ENCODE measurements around the gene SPTB. TPM values are rescaled to one million over a fixed set of nuclear protein-coding genes. Genes with fewer than 3 reads are reported as not detected.

SPTB gene
- total and polyA plus RNA-seq, 9 of the 15 experiments (the other 6 are each of a cell fraction or from before 2014, with no cell fraction given): 0.21 to 45.9 (median 11.7) TPM

DNA sequence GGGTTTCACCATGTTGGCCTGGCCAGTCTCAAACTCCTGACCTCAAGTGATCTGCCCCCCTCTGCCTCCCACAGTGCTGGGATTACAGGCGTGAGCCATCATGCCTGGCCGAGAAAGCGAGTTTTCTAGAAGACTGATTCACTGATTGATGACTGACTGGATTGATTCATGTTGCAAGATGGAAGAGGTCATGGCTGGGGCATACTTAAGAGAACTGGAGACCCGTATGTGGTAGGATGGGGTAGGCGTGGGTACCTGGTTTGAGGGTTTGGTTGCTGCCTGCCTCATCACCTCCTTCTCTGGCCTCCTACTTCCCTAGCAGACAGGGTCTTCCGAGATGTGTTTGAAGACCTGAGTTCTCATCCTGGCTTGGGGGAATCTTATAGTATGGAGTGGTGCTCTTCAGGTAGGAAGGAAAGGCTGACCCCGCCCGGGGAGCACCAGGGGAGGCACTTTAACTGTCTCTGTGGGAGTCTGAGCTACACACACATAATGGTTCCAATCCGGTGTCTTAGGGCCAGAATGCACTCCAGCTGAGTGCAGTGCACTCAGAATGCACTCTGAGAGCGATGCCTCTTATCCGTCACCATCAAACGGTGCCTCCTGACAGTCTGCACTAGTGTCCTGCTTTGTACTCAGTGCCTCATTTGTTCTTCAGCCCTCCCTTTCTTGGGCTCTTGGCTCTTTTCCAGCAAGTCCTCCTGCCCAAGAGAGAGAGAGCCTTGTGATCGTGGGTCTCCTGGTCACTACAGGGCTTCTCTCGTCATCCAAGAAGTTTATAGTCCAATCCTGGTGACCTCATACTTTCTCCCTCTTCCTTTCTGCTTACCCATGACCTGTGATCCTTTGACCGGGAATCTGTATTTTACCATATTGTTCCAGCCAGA, 155.8 kb downstream of the SPTB start:
- H3K4me1 ChIP-seq (replicated peaks in 1 of 2; ENCODE audit: control insufficient read depth in 2 of 2, insufficient read depth in 2 of 2, low read length in 2 of 2): no peaks in the 10 kb centered on the region; a peak in 1 of 5 replicates
- no peak overlapping the region for H3K4me2 ChIP-seq (ENCODE audit: insufficient read depth, low read length)
- in situ Hi-C loops (cut with MboI): no loop called here
- ChIA-PET POLR2A (interaction anchor here (0.6 to 1.3 kb wide), 3 partner anchors 8 to 17 kb away, joined by 3 to 4 read pairs (median 3); no protein-coding TSS in a partner anchor), CTCF (ENCODE audit: low intra/inter-chr PET ratio) (no interaction called here)
- no TSS peak for BruUV-seq (replicated peaks)
- H3K27ac ChIP-seq (ENCODE audit: extremely low read depth, low read depth, low read length): no peak overlapping the region
- no peaks in the 10 kb centered on the region for H4K20me1 ChIP-seq (replicated peaks; ENCODE audit: control insufficient read depth, insufficient read depth, low read length)
- no peaks in the 10 kb centered on the region for H3K79me2 ChIP-seq (ENCODE audit: control insufficient read depth, insufficient read depth, low read length)
- no peak overlapping the region for H2AFZ ChIP-seq (ENCODE audit: low read depth, low read length)
- peaks cover 4 to 64% of the 10 kb centered on the region in 2 experiments; a peak in 3 of 5 replicates for H3K27me3 ChIP-seq (ENCODE audit: control insufficient read depth in 2 of 2, insufficient read depth in 2 of 2, low read length in 2 of 2)
- no peak for DNase-seq (ENCODE audit: extremely low read depth in 1 of 4, low spot score in 3 of 4)
- no peaks in the 10 kb centered on the region for H3K9me3 ChIP-seq (replicated peaks; ENCODE audit: control insufficient read depth, insufficient read depth, low read depth, low read length)
- no peak overlapping the region for H3K9ac ChIP-seq (ENCODE audit: insufficient read depth in 1 of 2, low read depth in 2 of 2, low read length in 2 of 2)
- ATAC-seq: no peak
- intact Hi-C loops (cut with micrococcal nuclease): no loop called here
- H3K36me3 ChIP-seq (ENCODE audit: control insufficient read depth, insufficient read depth, low read length): no peaks in the 10 kb centered on the region
- FAIRE-seq: no peak
- H3K4me3 ChIP-seq: no peak overlapping the region
- TF ChIP-seq NFIC (IDR thresholded peaks at IDR 0.05): peak; percentile 40; the same call in 1 of the 2 replicates
- no peak for TF ChIP-seq NR2C2 (CRISPR knock-in tag; IDR thresholded peaks at IDR 0.05)
- TF ChIP-seq NR2C2 (tag; IDR thresholded peaks at IDR 0.05): peak; percentile 29; the same call in 1 of the 2 replicates
- TF ChIP-seq HNRNPH1 (optimal IDR thresholded peaks at IDR 0.05; ENCODE audit: low read depth, low read length): no peak
- TF ChIP-seq, protein P1, sequence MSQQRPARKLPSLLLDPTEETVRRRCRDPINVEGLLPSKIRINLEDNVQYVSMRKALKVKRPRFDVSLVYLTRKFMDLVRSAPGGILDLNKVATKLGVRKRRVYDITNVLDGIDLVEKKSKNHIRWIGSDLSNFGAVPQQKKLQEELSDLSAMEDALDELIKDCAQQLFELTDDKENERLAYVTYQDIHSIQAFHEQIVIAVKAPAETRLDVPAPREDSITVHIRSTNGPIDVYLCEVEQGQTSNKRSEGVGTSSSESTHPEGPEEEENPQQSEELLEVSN (IDR thresholded peaks at IDR 0.05; ENCODE audit: borderline replicate concordance in 1 of 2, extremely low read depth in 1 of 2, insufficient read depth in 1 of 2, insufficient read length in 1 of 2, low read depth in 1 of 2, low read length in 1 of 2, poor library complexity in 1 of 2, severe bottlenecking in 1 of 2): no peak
- TF ChIP-seq ATF1 (CRISPR knock-in tag; IDR thresholded peaks at IDR 0.05): no peak
- no peak for TF ChIP-seq ATF1 (tag; IDR thresholded peaks at IDR 0.05)
- no peak for TF ChIP-seq MYNN (IDR thresholded peaks at IDR 0.05)
- TF ChIP-seq MYNN (CRISPR knock-in tag; IDR thresholded peaks at IDR 0.05): no peak
- H3K9me1 ChIP-seq (ENCODE audit: control insufficient read depth, insufficient read depth, low read length): no peaks in the 10 kb centered on the region
- under 1% methylated on average over 14 of the region's 15 CpGs for WGBS (ENCODE audit: insufficient coverage, low coverage, missing lambda C conversion rate)

Measured in K562 (cell line).